OCI-LY7 (cell line): ENCODE results near the gene HRAS. TPM values are rescaled to one million over a fixed set of nuclear protein-coding genes. Genes with fewer than 3 reads are reported as not detected.
A peak's percentile ranks its signal among the peaks of the same experiment; 100 is the strongest.

Source experiments
- BruUV-seq: library from RNA; stranded (reverse); fragments of 400-500 nt; replicated peaks from 2 replicates; lab custom pipeline; 2021; lab: Mats Ljungman, UMichigan
- CTCF ChIA-PET: fragments of 300-600 bp; sonication (Branson Sonifier 250); formaldehyde crosslinking; loops from one replicate; lab custom pipeline; 2022; ENCODE audit warnings: antibody characterized with exemption; ENCODE audit not compliant: unreplicated experiment; lab: Charles Lee
- POLR2A ChIA-PET: fragments of 300-600 bp; sonication (Branson Sonifier 250); formaldehyde crosslinking; loops from one replicate; lab custom pipeline; 2022; ENCODE audit warnings: antibody characterized with exemption; lab: Charles Lee
- DNase-seq: peaks from one replicate; pipeline ENCODE4 v3.0.0-alpha.2; 2015; ENCODE audit warnings: low spot score
- H2AFZ ChIP-seq: fragments of 200-600 bp; sonication (generic), shearing (Covaris generic); 2 replicates; pipeline ENCODE4 v1.6.1; 2014; ENCODE audit warnings: mild to moderate bottlenecking, antibody characterized with exemption, low read length, moderate library complexity
- H3K27ac ChIP-seq: fragments of 200-600 bp; sonication (generic); 2 replicates; pipeline ENCODE4 v1.5.1; 2014; ENCODE audit warnings: mixed run types, low read depth, mild to moderate bottlenecking, moderate library complexity, low read length, inconsistent platforms; ENCODE audit not compliant: poor library complexity, severe bottlenecking
- H3K36me3 ChIP-seq: fragments of 200-600 bp; sonication (generic); 2 replicates; pipeline ENCODE4 v1.6.1; 2014; ENCODE audit warnings: mild to moderate bottlenecking, antibody characterized with exemption, low read length, moderate library complexity, mixed read lengths; ENCODE audit not compliant: insufficient read depth
- H3K4me1 ChIP-seq: fragments of 200-600 bp; sonication (generic); 2 replicates; pipeline ENCODE4 v1.5.1; 2014; ENCODE audit warnings: mild to moderate bottlenecking, low read length; ENCODE audit not compliant: insufficient read depth, poor library complexity, severe bottlenecking
- H3K4me2 ChIP-seq: fragments of 200-600 bp; sonication (generic); 2 replicates; pipeline ENCODE4 v1.6.1; 2014; ENCODE audit warnings: mild to moderate bottlenecking, low read length
- H3K4me3 ChIP-seq: fragments of 200-600 bp; sonication (generic); 2 replicates; pipeline ENCODE4 v1.5.1; 2014; ENCODE audit warnings: mild to moderate bottlenecking, low read depth, low read length; ENCODE audit not compliant: poor library complexity, severe bottlenecking
- H3K79me2 ChIP-seq: fragments of 200-600 bp; sonication (generic); 2 replicates; pipeline ENCODE4 v1.6.1; 2016; ENCODE audit warnings: low read depth, mild to moderate bottlenecking, low read length, moderate library complexity, mixed read lengths; ENCODE audit not compliant: insufficient read depth
- H3K9me2 ChIP-seq: fragments of 200-600 bp; sonication (generic); 2 replicates; pipeline ENCODE4 v1.6.1; 2016; ENCODE audit warnings: mild to moderate bottlenecking, low read length, mixed read lengths; ENCODE audit not compliant: insufficient read depth
- H3K9me3 ChIP-seq: fragments of 200-600 bp; sonication (generic); 2 replicates; pipeline ENCODE4 v1.6.1; 2014; ENCODE audit warnings: mild to moderate bottlenecking, mixed run types, low read length, mixed read lengths
- H4K20me1 ChIP-seq: fragments of 200-600 bp; sonication (generic); 2 replicates; pipeline ENCODE4 v1.6.1; 2014; ENCODE audit warnings: mild to moderate bottlenecking, antibody characterized with exemption, low read length, moderate library complexity, mixed read lengths; ENCODE audit not compliant: insufficient read depth
- CTCF ChIP-seq: fragments of 200-600 bp; sonication (generic); conservative IDR thresholded peaks from 2 replicates; pipeline ENCODE4 v1.5.1; 2014; ENCODE audit warnings: mild to moderate bottlenecking, antibody characterized with exemption, low read length, moderate library complexity, mixed read lengths
- EZH2phosphoT487 ChIP-seq: fragments of 200-600 bp; sonication (generic); IDR thresholded peaks from 2 replicates; pipeline ENCODE4 v1.6.1; 2018; ENCODE audit warnings: low read depth, borderline replicate concordance, mild to moderate bottlenecking, mixed run types, antibody characterized with exemption, low read length, moderate library complexity, mixed read lengths
- intact Hi-C: fragments of 100-400 bp; cut with micrococcal nuclease; formaldehyde crosslinking; loops from one replicate; pipeline ENCODE4 v1.10.0; 2022; ENCODE audit not compliant: unreplicated experiment
- total RNA-seq, 2 experiments: library from RNA; depleted of rRNA in 1 of 2; stranded (reverse); fragments of >200 nt in 1 of 2; shearing (Covaris generic) in 1 of 2; gene quantifications; 2 replicates each; pipeline ENCODE4 v1.2.3, GENCODE V29; 2014 to 2022

Gene HRAS
- total RNA-seq, 2 experiments from 2014 or later = 46.9 to 53.0 TPM

GRCh38 chr11:506238-506994, 29.0 kb downstream of the HRAS start:
- peak overlapping the region; percentile 95 for H3K4me3 ChIP-seq
- peak overlapping the region; percentile 85 for H3K27ac ChIP-seq
- no TSS peak for BruUV-seq
- CTCF ChIA-PET = no interaction called here
- peaks cover 23% of the 10 kb centered on the region for H3K79me2 ChIP-seq
- no peaks in the 10 kb centered on the region for H3K9me3 ChIP-seq
- peak; percentile 98 for DNase-seq
- peaks cover 16% of the 10 kb centered on the region; the same call in 1 of the 2 replicates for H3K36me3 ChIP-seq
- H2AFZ ChIP-seq = peak overlapping the region; percentile 80
- H4K20me1 ChIP-seq = no peaks in the 10 kb centered on the region
- H3K4me1 ChIP-seq = peaks cover 32% of the 10 kb centered on the region
- no peaks in the 10 kb centered on the region for H3K9me2 ChIP-seq
- intact Hi-C loops = loop anchor here (1.0 to 5.0 kb wide), 6 partner anchors 12 to 406 kb away; partner anchors contain the start of genes BET1L, CHID1, LRRC56 and PTDSS2
- POLR2A ChIA-PET = interaction anchor here (0.7 kb wide), 1 partner anchor 29 kb away, joined by 6 read pairs; no protein-coding TSS in a partner anchor
- peak overlapping the region; percentile 91 for H3K4me2 ChIP-seq
- TF ChIP-seq EZH2phosphoT487 (no peak), CTCF (no peak)

GRCh38 chr11:504994-505344, 30.4 kb downstream of the HRAS start:
- Histone ChIP-seq H3K4me1 (peaks cover 32% of the 10 kb centered on the region), H3K9me2 (no peaks in the 10 kb centered on the region), H3K27ac (no peak overlapping the region), H3K4me2 (peak overlapping the region; percentile 91), H3K79me2 (peaks cover 23% of the 10 kb centered on the region), H4K20me1 (no peaks in the 10 kb centered on the region), H3K4me3 (peak overlapping the region; percentile 95), H2AFZ (no peak overlapping the region), H3K9me3 (no peaks in the 10 kb centered on the region), H3K36me3 (peaks cover 28% of the 10 kb centered on the region)
- TF ChIP-seq CTCF (no peak), EZH2phosphoT487 (no peak)
- no TSS peak for BruUV-seq
- ChIA-PET CTCF (no interaction called here), POLR2A (no interaction called here)
- intact Hi-C loops = loop anchor here (5.0 kb wide), 3 partner anchors 98 to 407 kb away; partner anchors contain the start of genes BET1L, CHID1 and RIC8A
- DNase-seq = no peak
